Activated naive CD4-positive, alpha-beta T cell treated with anti-CD3 and anti-CD28 coated beads, Interleukin-2, amount 50 U/mL, for 24 hours (primary cell): ENCODE results near the gene KIRREL3.

Experiments used
- H3K27ac Mint-ChIP-seq: one replicate; pipeline ENCODE4 v1.8.0; 2021; ENCODE audit warnings: mild to moderate bottlenecking, mixed read lengths
- H3K27me3 Mint-ChIP-seq: one replicate; pipeline ENCODE4 v1.8.0; 2021; ENCODE audit warnings: mixed read lengths
- H3K36me3 Mint-ChIP-seq: one replicate; pipeline ENCODE4 v1.8.0; 2021; ENCODE audit warnings: mixed read lengths
- H3K4me1 Mint-ChIP-seq: one replicate; pipeline ENCODE4 v1.8.0; 2021; ENCODE audit warnings: mixed read lengths
- H3K4me3 Mint-ChIP-seq: one replicate; pipeline ENCODE4 v1.8.0; 2021; ENCODE audit warnings: mild to moderate bottlenecking, mixed read lengths
- H3K9me3 Mint-ChIP-seq: one replicate; pipeline ENCODE4 v1.8.0; 2021; ENCODE audit warnings: mixed read lengths

Gene KIRREL3

GRCh38 chr11:126733685-126734084, 266.9 kb downstream of the KIRREL3 start:
- H3K27ac Mint-ChIP-seq = no peak overlapping the region
- peaks cover 4% of the 10 kb centered on the region for H3K4me1 Mint-ChIP-seq
- no peak overlapping the region for H3K4me3 Mint-ChIP-seq
- peaks cover 3% of the 10 kb centered on the region for H3K27me3 Mint-ChIP-seq
- H3K9me3 Mint-ChIP-seq = no peaks in the 10 kb centered on the region
- H3K36me3 Mint-ChIP-seq = no peaks in the 10 kb centered on the region

GRCh38 chr11:126732981-126733380, 267.6 kb downstream of the KIRREL3 start:
- no peak overlapping the region for H3K4me3 Mint-ChIP-seq
- peaks cover 3% of the 10 kb centered on the region for H3K27me3 Mint-ChIP-seq
- H3K27ac Mint-ChIP-seq = no peak overlapping the region
- H3K9me3 Mint-ChIP-seq = no peaks in the 10 kb centered on the region
- H3K4me1 Mint-ChIP-seq = peaks cover 4% of the 10 kb centered on the region
- no peaks in the 10 kb centered on the region for H3K36me3 Mint-ChIP-seq

GRCh38 chr11:126731576-126732142, 268.9 kb downstream of the KIRREL3 start:
- peaks cover 4% of the 10 kb centered on the region for H3K4me1 Mint-ChIP-seq
- H3K36me3 Mint-ChIP-seq = no peaks in the 10 kb centered on the region
- H3K4me3 Mint-ChIP-seq = no peak overlapping the region
- H3K27ac Mint-ChIP-seq = no peak overlapping the region
- peaks cover 3% of the 10 kb centered on the region for H3K27me3 Mint-ChIP-seq
- no peaks in the 10 kb centered on the region for H3K9me3 Mint-ChIP-seq

GRCh38 chr11:126727381-126727780, 273.2 kb downstream of the KIRREL3 start:
- Mint-ChIP-seq H3K36me3 (no peaks in the 10 kb centered on the region), H3K9me3 (no peaks in the 10 kb centered on the region), H3K4me1 (no peaks in the 10 kb centered on the region), H3K4me3 (no peak overlapping the region), H3K27me3 (peaks cover 3% of the 10 kb centered on the region), H3K27ac (no peak overlapping the region)

- H3K27ac Mint-ChIP-seq = no peak overlapping the region
- H3K4me3 Mint-ChIP-seq = no peak overlapping the region
- no peaks in the 10 kb centered on the region for H3K9me3 Mint-ChIP-seq
- no peaks in the 10 kb centered on the region for H3K4me1 Mint-ChIP-seq
- H3K36me3 Mint-ChIP-seq = no peaks in the 10 kb centered on the region
- no peaks in the 10 kb centered on the region for H3K27me3 Mint-ChIP-seq
These were observed 275.0 kb downstream of the KIRREL3 start for GRCh38 chr11:126725521-126725920.

- H3K36me3 Mint-ChIP-seq = no peaks in the 10 kb centered on the region
- H3K4me3 Mint-ChIP-seq = no peak overlapping the region
- H3K4me1 Mint-ChIP-seq = no peaks in the 10 kb centered on the region
- no peak overlapping the region for H3K27ac Mint-ChIP-seq
- no peaks in the 10 kb centered on the region for H3K27me3 Mint-ChIP-seq
- no peaks in the 10 kb centered on the region for H3K9me3 Mint-ChIP-seq
These were observed 275.5 kb downstream of the KIRREL3 start for GRCh38 chr11:126725043-126725442.

- H3K27me3 Mint-ChIP-seq = peaks cover 6% of the 10 kb centered on the region
- H3K9me3 Mint-ChIP-seq = no peaks in the 10 kb centered on the region
- no peaks in the 10 kb centered on the region for H3K36me3 Mint-ChIP-seq
These were observed 276.9 kb downstream of the KIRREL3 start for GRCh38 chr11:126723665-126724045.

GRCh38 chr11:126722956-126723664, 277.5 kb downstream of the KIRREL3 start:
- H3K27me3 Mint-ChIP-seq = peaks cover 6% of the 10 kb centered on the region
- no peak overlapping the region for H3K27ac Mint-ChIP-seq
- no peaks in the 10 kb centered on the region for H3K9me3 Mint-ChIP-seq
- H3K36me3 Mint-ChIP-seq = no peaks in the 10 kb centered on the region
- H3K4me1 Mint-ChIP-seq = no peaks in the 10 kb centered on the region
- H3K4me3 Mint-ChIP-seq = no peak overlapping the region

More at GRCh38 chr11:126723665-126724045, 276.9 kb downstream of the KIRREL3 start:
- Mint-ChIP-seq H3K4me3 (no peak overlapping the region), H3K27ac (no peak overlapping the region), H3K4me1 (no peaks in the 10 kb centered on the region)

- H3K27me3 Mint-ChIP-seq = peaks cover 6% of the 10 kb centered on the region
These were observed 278.4 kb downstream of the KIRREL3 start for GRCh38 chr11:126722006-126722736.

GRCh38 chr11:126720539-126721235, 279.9 kb downstream of the KIRREL3 start:
- Mint-ChIP-seq H3K27ac (no peak overlapping the region), H3K4me3 (no peak overlapping the region), H3K4me1 (no peaks in the 10 kb centered on the region), H3K9me3 (no peaks in the 10 kb centered on the region), H3K27me3 (peaks cover 6% of the 10 kb centered on the region), H3K36me3 (no peaks in the 10 kb centered on the region)

More at GRCh38 chr11:126722006-126722736, 278.4 kb downstream of the KIRREL3 start:
- Mint-ChIP-seq H3K4me1 (no peaks in the 10 kb centered on the region), H3K36me3 (no peaks in the 10 kb centered on the region), H3K27ac (no peak overlapping the region), H3K4me3 (no peak overlapping the region), H3K9me3 (no peaks in the 10 kb centered on the region)

- no peak overlapping the region for H3K4me3 Mint-ChIP-seq
- peaks cover 6% of the 10 kb centered on the region for H3K27me3 Mint-ChIP-seq
These were observed 280.8 kb downstream of the KIRREL3 start for GRCh38 chr11:126719740-126720139.

GRCh38 chr11:126718276-126718675, 282.3 kb downstream of the KIRREL3 start:
- H3K9me3 Mint-ChIP-seq = no peaks in the 10 kb centered on the region
- H3K4me3 Mint-ChIP-seq = no peak overlapping the region
- no peak overlapping the region for H3K27ac Mint-ChIP-seq
- peaks cover 10% of the 10 kb centered on the region for H3K27me3 Mint-ChIP-seq
- no peaks in the 10 kb centered on the region for H3K36me3 Mint-ChIP-seq
- H3K4me1 Mint-ChIP-seq = no peaks in the 10 kb centered on the region

More at GRCh38 chr11:126719740-126720139, 280.8 kb downstream of the KIRREL3 start:
- no peaks in the 10 kb centered on the region for H3K9me3 Mint-ChIP-seq
- no peak overlapping the region for H3K27ac Mint-ChIP-seq
- no peaks in the 10 kb centered on the region for H3K4me1 Mint-ChIP-seq
- no peaks in the 10 kb centered on the region for H3K36me3 Mint-ChIP-seq

- Mint-ChIP-seq H3K27ac (no peak overlapping the region), H3K4me3 (no peak overlapping the region), H3K9me3 (no peaks in the 10 kb centered on the region), H3K27me3 (peaks cover 13% of the 10 kb centered on the region), H3K36me3 (no peaks in the 10 kb centered on the region), H3K4me1 (no peaks in the 10 kb centered on the region)
These were observed 284.0 kb downstream of the KIRREL3 start for GRCh38 chr11:126716456-126717083.

- H3K27me3 Mint-ChIP-seq = peaks cover 7% of the 10 kb centered on the region
These were observed 286.8 kb downstream of the KIRREL3 start for GRCh38 chr11:126713806-126714205.

GRCh38 chr11:126711977-126712625, 288.5 kb downstream of the KIRREL3 start:
- Mint-ChIP-seq H3K9me3 (no peaks in the 10 kb centered on the region), H3K36me3 (no peaks in the 10 kb centered on the region), H3K27ac (no peak overlapping the region), H3K4me1 (no peaks in the 10 kb centered on the region), H3K27me3 (peaks cover 7% of the 10 kb centered on the region), H3K4me3 (no peak overlapping the region)

More at GRCh38 chr11:126713806-126714205, 286.8 kb downstream of the KIRREL3 start:
- Mint-ChIP-seq H3K36me3 (no peaks in the 10 kb centered on the region), H3K9me3 (no peaks in the 10 kb centered on the region), H3K4me3 (no peak overlapping the region), H3K27ac (no peak overlapping the region), H3K4me1 (no peaks in the 10 kb centered on the region)
